A549 treated with DMSO at 1 μM for 4 hours (cell line): ENCODE data around the gene SCGB2A2. TPM values are rescaled to one million over a fixed set of nuclear protein-coding genes. Genes with fewer than 3 reads are reported as not detected.

Experiments
- total RNA-seq: library from RNA; stranded (reverse); fragments of 200-300 nt; extraction: Qiagen RNA extraction; gene quantifications from 5 replicates; pipeline ENCODE4 v1.2.3, GENCODE V29; 2022; ENCODE audit warnings: low read depth

The SCGB2A2 gene
- not detected in 5 replicates for total RNA-seq

GRCh38 chr11:62269654-62270278 is at the start of gene SCGB2A2:
Gene SCGB2A2 (plus strand): TSS chr11:62270158. CDS start chr11:62270217, 59 bp downstream.

GRCh38 chr11:62242021-62242420 is 27.9 kb upstream of the SCGB2A2 start, which contains the start of gene SCGB1D2:
Gene SCGB1D2 (plus strand): TSS chr11:62242239. CDS start chr11:62242308, 69 bp downstream.

GRCh38 chr11:62298975-62299374 is 29.0 kb downstream of the SCGB2A2 start, which contains the start of gene SCGB1D4:
Gene SCGB1D4 (minus strand): TSS chr11:62299075. CDS start chr11:62299010, 65 bp downstream.

Other genes starting within 250 kb of the SCGB2A2 start
- gene INCENP, start 146.1 kb upstream of the SCGB2A2 start, total RNA-seq = 47.0 to 68.1 TPM (median 62.1 TPM) in 5 replicates
- not detected in 5 replicates for gene SCGB1D1, start 79.9 kb upstream of the SCGB2A2 start, total RNA-seq
- gene SCGB2A1, start 61.5 kb upstream of the SCGB2A2 start, total RNA-seq = not detected in 5 replicates
- not detected in 5 replicates for gene SCGB1D2, start 27.9 kb upstream of the SCGB2A2 start, total RNA-seq
- gene SCGB1D4, start 28.9 kb downstream of the SCGB2A2 start, total RNA-seq = not detected in 5 replicates
- gene ASRGL1, start 67.3 kb downstream of the SCGB2A2 start, total RNA-seq = 9.6 to 14.9 TPM (median 13.6 TPM) in 5 replicates
- gene SCGB1A1, start 148.9 kb downstream of the SCGB2A2 start, total RNA-seq = not detected in 5 replicates